T-cell (primary cell): ENCODE data around the gene MLST8. TPM values are rescaled to one million over a fixed set of nuclear protein-coding genes. Genes with fewer than 3 reads are reported as not detected.
"Not testable (repeated sequence)": the region's sequence is repeated elsewhere in the genome, so short reads cannot be mapped to it uniquely, and the experiment has no call there.

Experiments
- ATAC-seq, 4 experiments: fragments of 200-7000 bp in 3 of 4; fragments of 150-1000 bp in 1 of 4; cut with Tn5 transposase; replicated peaks in 1 of 4; 1 replicate in 3 of 4; 2 replicates in 1 of 4; pipeline ENCODE4 v1.10.0; 2021; ENCODE audit warnings: moderate library complexity in 3 of 4, mild to moderate bottlenecking in 2 of 4, moderate number of reproducible peaks in 1 of 4
- CTCF ChIA-PET, 2 donors: fragments of 300-600 bp; sonication (Branson Sonifier 250); formaldehyde crosslinking; loops; one replicate each; lab custom pipeline; 2022; ENCODE audit warnings: antibody characterized with exemption in 2 of 2; lab: Charles Lee
- POLR2A ChIA-PET, 2 donors: fragments of 300-600 bp; sonication (Branson Sonifier 250); formaldehyde crosslinking; loops; one replicate each; lab custom pipeline; 2022; ENCODE audit warnings: antibody characterized with exemption in 2 of 2; lab: Charles Lee
- DNase-seq, 35 experiments: peaks; one replicate each; pipeline versions ENCODE4 v3.0.0 to v3.0.0-alpha.2; 2013 to 2023
- H3K27ac ChIP-seq: one replicate; pipeline ENCODE4 v1.5.1; 2013; ENCODE audit warnings: low read length
- H3K27me3 ChIP-seq, 2 experiments: replicated peaks in 1 of 2; 1 replicate in 1 of 2; 2 replicates in 1 of 2; pipeline versions ENCODE4 v1.6.1 to v1.7.0; 2013; ENCODE audit warnings: low read length in 1 of 2, mixed read lengths in 1 of 2; ENCODE audit not compliant: control insufficient read depth in 2 of 2, insufficient read depth in 2 of 2; ENCODE audit errors: extremely low read depth in 1 of 2
- H3K36me3 ChIP-seq, 2 donors: 1 replicate in 1 of 2; 2 replicates in 1 of 2; pipeline versions ENCODE4 v1.6.1 to v1.7.0; 2013; ENCODE audit warnings: low read length in 1 of 2; ENCODE audit not compliant: control insufficient read depth in 2 of 2, insufficient read depth in 1 of 2; ENCODE audit errors: extremely low read depth in 1 of 2
- H3K4me1 ChIP-seq, 2 experiments: 1 replicate in 1 of 2; 2 replicates in 1 of 2; pipeline versions ENCODE4 v1.6.1 to v1.7.0; 2013; ENCODE audit warnings: low read length in 2 of 2, mixed read lengths in 1 of 2; ENCODE audit not compliant: insufficient read depth in 2 of 2, control insufficient read depth in 1 of 2; ENCODE audit errors: extremely low read depth in 1 of 2
- H3K4me3 ChIP-seq, 2 donors: 1 replicate in 1 of 2; 2 replicates in 1 of 2; pipeline versions ENCODE4 v1.5.1 to v1.7.0; 2013; ENCODE audit warnings: mild to moderate bottlenecking in 2 of 2, low read length in 1 of 2, moderate library complexity in 1 of 2; ENCODE audit not compliant: control insufficient read depth in 1 of 2; ENCODE audit errors: extremely low read depth in 1 of 2
- H3K9me3 ChIP-seq: 2 replicates; pipeline ENCODE4 v1.7.0; 2013
- H3K27ac Mint-ChIP-seq, 2 donors: one replicate each; pipeline ENCODE4 v1.8.0; 2020 to 2021; ENCODE audit warnings: mild to moderate bottlenecking in 2 of 2, mixed read lengths in 2 of 2
- H3K27me3 Mint-ChIP-seq, 2 donors: one replicate each; pipeline ENCODE4 v1.8.0; 2021 to 2022; ENCODE audit warnings: mixed read lengths in 2 of 2
- H3K36me3 Mint-ChIP-seq: one replicate; pipeline ENCODE4 v1.8.0; 2021; ENCODE audit warnings: mixed read lengths
- H3K4me1 Mint-ChIP-seq, 3 donors: one replicate each; pipeline ENCODE4 v1.8.0; 2020 to 2022; ENCODE audit warnings: mixed read lengths in 3 of 3, mild to moderate bottlenecking in 1 of 3
- H3K4me3 Mint-ChIP-seq, 3 donors: one replicate each; pipeline ENCODE4 v1.8.0; 2020 to 2022; ENCODE audit warnings: mild to moderate bottlenecking in 3 of 3, mixed read lengths in 3 of 3, moderate library complexity in 3 of 3
- H3K9me3 Mint-ChIP-seq, 3 donors: one replicate each; pipeline ENCODE4 v1.8.0; 2020 to 2022; ENCODE audit warnings: mixed read lengths in 3 of 3
- WGBS: methylation state at CpG from one replicate; pipeline ENCODE4 v1.1.5; 2013; ENCODE audit warnings: missing lambda C conversion rate; ENCODE audit not compliant: insufficient coverage; 5-methylcytosine and 5-hydroxymethylcytosine counted together
- total RNA-seq, 35 experiments: library from RNA in 6 of 35; stranded (reverse) in 6 of 35; fragments of 120-200 nt in 1 of 35; gene quantifications; one replicate each; pipeline versions ENCODE4 v1.2.1 to v1.2.4 and lab custom pipeline; 2013 to 2026

MLST8 gene
- total RNA-seq, 5 donors from 2014 or later (not counting 1 experiment from before 2014, with no cell fraction given), result 26.2 to 32.5 (median 30.2) TPM

GRCh38 chr16:2203119-2203688, 2.0 kb upstream of the MLST8 start:
- 100% methylated on average over 1 of the region's 8 CpGs for WGBS
- H3K27me3 Mint-ChIP-seq, result peaks cover 2 to 15% of the 10 kb centered on the region in 2 donors
- DNase-seq, H3K36me3 Mint-ChIP-seq, H3K9me3 ChIP-seq, H3K9me3 Mint-ChIP-seq, H3K27ac ChIP-seq, ATAC-seq, POLR2A ChIA-PET, CTCF ChIA-PET, H3K4me3 ChIP-seq: not testable (repeated sequence)
- Histone ChIP-seq H3K36me3 (peaks cover 0 to 13% of the 10 kb centered on the region in 2 donors), H3K27me3 (peaks cover 3 to 16% of the 10 kb centered on the region in 2 experiments), H3K4me1 (peaks cover 4 to 24% of the 10 kb centered on the region in 2 experiments)
- peak overlapping the region; percentile 60 to 80 (median 78) for H3K4me3 Mint-ChIP-seq
- H3K27ac Mint-ChIP-seq, result peak overlapping the region in 1 of 2 donors; percentile 61
- H3K4me1 Mint-ChIP-seq, result peaks cover 21 to 23% (median 22%) of the 10 kb centered on the region in 3 donors

- peaks cover 4 to 24% of the 10 kb centered on the region in 2 experiments for H3K4me1 ChIP-seq
- H3K9me3 ChIP-seq, result no peaks in the 10 kb centered on the region
- peaks cover 5 to 26% of the 10 kb centered on the region in 2 donors for H3K36me3 ChIP-seq
- CTCF ChIA-PET, result no interaction called here
- H3K4me3 Mint-ChIP-seq, result peak overlapping the region; percentile 69 to 80 (median 78)
- DNase-seq, result no peak
- POLR2A ChIA-PET, result no interaction called here
- H3K27me3 ChIP-seq, result peaks cover 0 to 5% of the 10 kb centered on the region in 2 experiments
- no peaks in the 10 kb centered on the region for H3K9me3 Mint-ChIP-seq
- peaks cover 6% of the 10 kb centered on the region for H3K36me3 Mint-ChIP-seq
- peaks cover 0 to 6% of the 10 kb centered on the region in 2 donors for H3K27me3 Mint-ChIP-seq
- peak overlapping the region; percentile 55 to 87 for H3K4me3 ChIP-seq
- 89% methylated on average over 10 of the region's 13 CpGs for WGBS
- H3K27ac Mint-ChIP-seq, result peak overlapping the region; percentile 44 to 87
- no peak for ATAC-seq
- H3K4me1 Mint-ChIP-seq, result peaks cover 21 to 23% (median 22%) of the 10 kb centered on the region in 3 donors
- H3K27ac ChIP-seq, result peak overlapping the region; percentile 90
Observed at GRCh38 chr16:2204416-2205103, 694 bp upstream of the MLST8 start.

GRCh38 chr16:2205967-2206313, 686 bp downstream of the MLST8 start:
- ChIA-PET POLR2A (interaction anchor here in 1 of 2 donors (0.5 kb wide), 1 partner anchor 875 kb away, joined by 3 read pairs; no protein-coding TSS in a partner anchor), CTCF (interaction anchor here in 1 of 2 donors (1.0 kb wide), 1 partner anchor 51 kb away, joined by 3 read pairs; no protein-coding TSS in a partner anchor)
- WGBS, result 21% methylated on average over 15 of the region's 16 CpGs
- Histone ChIP-seq H3K4me1 (peaks cover 4 to 24% of the 10 kb centered on the region in 2 experiments), H3K9me3 (no peaks in the 10 kb centered on the region), H3K27me3 (no peaks in the 10 kb centered on the region), H3K27ac (peak overlapping the region; percentile 62), H3K36me3 (peaks cover 5 to 29% of the 10 kb centered on the region in 2 donors), H3K4me3 (peak overlapping the region; percentile 55 to 87)
- Mint-ChIP-seq H3K27ac (peak overlapping the region; percentile 76 to 86), H3K9me3 (no peaks in the 10 kb centered on the region), H3K36me3 (peaks cover 6% of the 10 kb centered on the region), H3K27me3 (no peaks in the 10 kb centered on the region), H3K4me3 (peak overlapping the region; percentile 69 to 78 (median 73)), H3K4me1 (peaks cover 21 to 23% (median 22%) of the 10 kb centered on the region in 3 donors)
- ATAC-seq (peak in 1 of 4 experiments; percentile 5), DNase-seq (no peak)

- peak overlapping the region; percentile 55 to 87 for H3K4me3 ChIP-seq
- no peaks in the 10 kb centered on the region for H3K27me3 Mint-ChIP-seq
- peaks cover 6% of the 10 kb centered on the region for H3K36me3 Mint-ChIP-seq
- H3K9me3 ChIP-seq, result no peaks in the 10 kb centered on the region
- H3K4me1 ChIP-seq, result peaks cover 4 to 24% of the 10 kb centered on the region in 2 experiments
- H3K27ac Mint-ChIP-seq, result peak overlapping the region; percentile 76 to 86
- ATAC-seq (no peak), DNase-seq (no peak)
- H3K27me3 ChIP-seq, result no peaks in the 10 kb centered on the region
- POLR2A ChIA-PET, result no interaction called here
- H3K36me3 ChIP-seq, result peaks cover 5 to 29% of the 10 kb centered on the region in 2 donors
- peaks cover 21 to 23% (median 22%) of the 10 kb centered on the region in 3 donors for H3K4me1 Mint-ChIP-seq
- H3K9me3 Mint-ChIP-seq, result no peaks in the 10 kb centered on the region
- H3K27ac ChIP-seq, result peak overlapping the region; percentile 62
- WGBS, result 86% methylated on average over 14 of the region's 18 CpGs
- CTCF ChIA-PET, result no interaction called here
- peak overlapping the region; percentile 69 to 78 (median 73) for H3K4me3 Mint-ChIP-seq
Observed at GRCh38 chr16:2206420-2206779, 1.1 kb downstream of the MLST8 start.

- ATAC-seq, result no peak
- Histone ChIP-seq H3K27me3 (no peaks in the 10 kb centered on the region), H3K27ac (no peak overlapping the region), H3K4me1 (peaks cover 4 to 27% of the 10 kb centered on the region in 2 experiments), H3K9me3 (no peaks in the 10 kb centered on the region), H3K36me3 (peaks cover 7 to 30% of the 10 kb centered on the region in 2 donors), H3K4me3 (no peak overlapping the region)
- Mint-ChIP-seq H3K9me3 (no peaks in the 10 kb centered on the region), H3K4me3 (peak overlapping the region; percentile 69 to 78 (median 73)), H3K27ac (peak overlapping the region in 1 of 2 donors; percentile 76), H3K4me1 (peaks cover 21 to 23% (median 22%) of the 10 kb centered on the region in 3 donors), H3K27me3 (no peaks in the 10 kb centered on the region), H3K36me3 (peaks cover 9% of the 10 kb centered on the region)
- ChIA-PET CTCF (no interaction called here), POLR2A (no interaction called here)
- no peak for DNase-seq
- WGBS, result 93% methylated on average over 20 of the region's 23 CpGs
Observed at GRCh38 chr16:2206780-2207433, 1.7 kb downstream of the MLST8 start.

GRCh38 chr16:2207872-2208271, 2.6 kb downstream of the MLST8 start:
- Mint-ChIP-seq H3K4me1 (peaks cover 26 to 28% (median 27%) of the 10 kb centered on the region in 3 donors), H3K4me3 (peak overlapping the region in 2 of 3 donors; percentile 58 to 78), H3K27ac (no peak overlapping the region), H3K36me3 (peaks cover 9% of the 10 kb centered on the region), H3K9me3 (no peaks in the 10 kb centered on the region), H3K27me3 (no peaks in the 10 kb centered on the region)
- ChIA-PET CTCF (interaction anchor here in 1 of 2 donors (0.6 kb wide), 1 partner anchor 44 kb away, joined by 3 read pairs; the partner anchor contains the start of gene ECI1), POLR2A (no interaction called here)
- Histone ChIP-seq H3K27me3 (no peaks in the 10 kb centered on the region), H3K4me3 (no peak overlapping the region), H3K27ac (no peak overlapping the region), H3K36me3 (peaks cover 13 to 38% of the 10 kb centered on the region in 2 donors), H3K9me3 (no peaks in the 10 kb centered on the region), H3K4me1 (peaks cover 4 to 35% of the 10 kb centered on the region in 2 experiments)
- ATAC-seq (no peak), DNase-seq (no peak)
- 96% methylated on average over 6 of the region's 9 CpGs for WGBS
